Measurements from ENCODE around the gene ADRB2. TPM values are rescaled to one million over a fixed set of nuclear protein-coding genes. Genes with fewer than 3 reads are reported as not detected.

The ADRB2 gene
- total RNA-seq, 1 experiment from 2014 or later, result 1.0 TPM

GRCh38 chr5:148829248-148829594 lies 2.8 kb downstream of the ADRB2 start:
- POLR2A ChIA-PET, result no interaction called here
- ATAC-seq (no peak), DNase-seq (ENCODE audit: low read depth, low spot score) (no peak)
- Histone ChIP-seq H3K4me3 (ENCODE audit: low read depth in 2 of 2, low read length in 2 of 2) (peak overlapping the region; percentile 56 to 86; a peak in 3 of 4 replicates), H3K36me3 (ENCODE audit: control insufficient read depth, insufficient read depth, low read length) (no peaks in the 10 kb centered on the region), H3K4me1 (ENCODE audit: control insufficient read depth, insufficient read depth, low read length) (peaks cover 10% of the 10 kb centered on the region; the same call in 1 of the 2 replicates), H3K27ac (ENCODE audit: low read length) (no peak overlapping the region), H3K27me3 (ENCODE audit: control insufficient read depth, insufficient read depth, low read length) (no peaks in the 10 kb centered on the region; the same call in 1 of the 2 replicates), H3K9me3 (ENCODE audit: control insufficient read depth, insufficient read depth, low read depth, low read length) (no peaks in the 10 kb centered on the region)
- in situ Hi-C loops (cut with HindIII; ENCODE audit: low pct_unique_long_range_greater_than_20kb, low sequenced_read_pairs) (no loop called here), intact Hi-C loops (cut with micrococcal nuclease; ENCODE audit: unreplicated experiment) (loop anchor here (10.0 kb wide), 3 partner anchors 166 to 286 kb away; no protein-coding TSS in a partner anchor)
- TF ChIP-seq POLR2AphosphoS5 (IDR thresholded peaks at IDR 0.05; ENCODE audit: low read depth, low read length), result no peak
- no peak for TF ChIP-seq TCF7L2 (IDR thresholded peaks at IDR 0.05; ENCODE audit: low read depth, low read length)
- TF ChIP-seq REST (IDR thresholded peaks at IDR 0.05; ENCODE audit: insufficient read depth in 1 of 2, low read depth in 2 of 2, low read length in 1 of 2), result no peak
- TF ChIP-seq, protein P1, sequence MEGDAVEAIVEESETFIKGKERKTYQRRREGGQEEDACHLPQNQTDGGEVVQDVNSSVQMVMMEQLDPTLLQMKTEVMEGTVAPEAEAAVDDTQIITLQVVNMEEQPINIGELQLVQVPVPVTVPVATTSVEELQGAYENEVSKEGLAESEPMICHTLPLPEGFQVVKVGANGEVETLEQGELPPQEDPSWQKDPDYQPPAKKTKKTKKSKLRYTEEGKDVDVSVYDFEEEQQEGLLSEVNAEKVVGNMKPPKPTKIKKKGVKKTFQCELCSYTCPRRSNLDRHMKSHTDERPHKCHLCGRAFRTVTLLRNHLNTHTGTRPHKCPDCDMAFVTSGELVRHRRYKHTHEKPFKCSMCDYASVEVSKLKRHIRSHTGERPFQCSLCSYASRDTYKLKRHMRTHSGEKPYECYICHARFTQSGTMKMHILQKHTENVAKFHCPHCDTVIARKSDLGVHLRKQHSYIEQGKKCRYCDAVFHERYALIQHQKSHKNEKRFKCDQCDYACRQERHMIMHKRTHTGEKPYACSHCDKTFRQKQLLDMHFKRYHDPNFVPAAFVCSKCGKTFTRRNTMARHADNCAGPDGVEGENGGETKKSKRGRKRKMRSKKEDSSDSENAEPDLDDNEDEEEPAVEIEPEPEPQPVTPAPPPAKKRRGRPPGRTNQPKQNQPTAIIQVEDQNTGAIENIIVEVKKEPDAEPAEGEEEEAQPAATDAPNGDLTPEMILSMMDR (IDR thresholded peaks at IDR 0.05), result no peak
- no peak for TF ChIP-seq SIN3A (IDR thresholded peaks at IDR 0.05; ENCODE audit: borderline replicate concordance, insufficient read depth, low read depth, low read length)
- no TSS peak for BruUV-seq (replicated peaks)
- CTCF ChIA-PET, result interaction anchor here (0.6 kb wide), 1 partner anchor 286 kb away, joined by 3 read pairs; no protein-coding TSS in a partner anchor

DNA sequence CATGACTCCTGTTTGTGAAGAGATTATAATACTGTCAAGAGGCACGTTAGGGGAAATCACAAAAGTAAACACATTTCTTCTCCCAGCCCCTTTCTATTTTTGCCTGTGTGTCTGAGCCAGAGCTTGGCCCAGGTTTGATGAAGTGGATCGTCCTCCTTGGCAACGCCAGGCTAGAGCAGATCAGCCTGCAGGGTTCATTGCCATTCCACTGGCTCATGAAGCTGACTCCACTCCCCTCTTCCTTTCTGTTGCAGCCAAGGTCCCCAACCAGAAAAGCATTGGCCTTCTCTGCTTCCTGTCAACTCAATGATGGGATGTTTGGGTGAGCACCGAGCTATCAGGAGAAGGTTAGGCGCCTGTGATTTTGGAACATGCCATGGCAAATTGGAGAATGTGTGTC lies 3.3 kb downstream of the ADRB2 start:
- ChIA-PET CTCF (interaction anchor here (0.7 kb wide), 1 partner anchor 10 kb away, joined by 3 read pairs; no protein-coding TSS in a partner anchor), POLR2A (no interaction called here)
- TF ChIP-seq REST (IDR thresholded peaks at IDR 0.05; ENCODE audit: insufficient read depth in 1 of 2, low read depth in 2 of 2, low read length in 1 of 2), result no peak
- TF ChIP-seq POLR2AphosphoS5 (IDR thresholded peaks at IDR 0.05; ENCODE audit: low read depth, low read length), result no peak
- TF ChIP-seq, protein P1 (IDR thresholded peaks at IDR 0.05), result no peak
- TF ChIP-seq SIN3A (IDR thresholded peaks at IDR 0.05; ENCODE audit: borderline replicate concordance, insufficient read depth, low read depth, low read length), result no peak
- TF ChIP-seq TCF7L2 (IDR thresholded peaks at IDR 0.05; ENCODE audit: low read depth, low read length), result no peak
- DNase-seq (ENCODE audit: low read depth, low spot score), result no peak
- no peaks in the 10 kb centered on the region for H3K36me3 ChIP-seq (ENCODE audit: control insufficient read depth, insufficient read depth, low read length)
- no peak overlapping the region for H3K27ac ChIP-seq (ENCODE audit: low read length)
- no peaks in the 10 kb centered on the region for H3K27me3 ChIP-seq (ENCODE audit: control insufficient read depth, insufficient read depth, low read length)
- H3K9me3 ChIP-seq (ENCODE audit: control insufficient read depth, insufficient read depth, low read depth, low read length), result no peaks in the 10 kb centered on the region
- no TSS peak for BruUV-seq (replicated peaks)
- peaks cover 10% of the 10 kb centered on the region; the same call in 1 of the 2 replicates for H3K4me1 ChIP-seq (ENCODE audit: control insufficient read depth, insufficient read depth, low read length)
- H3K4me3 ChIP-seq (ENCODE audit: low read depth in 2 of 2, low read length in 2 of 2), result no peak overlapping the region
- in situ Hi-C loops (cut with HindIII; ENCODE audit: low pct_unique_long_range_greater_than_20kb, low sequenced_read_pairs), result no loop called here
- intact Hi-C loops (cut with micrococcal nuclease; ENCODE audit: unreplicated experiment), result loop anchor here (10.0 kb wide), 3 partner anchors 165 to 285 kb away; no protein-coding TSS in a partner anchor
- no peak for ATAC-seq

Measured in Panc1 (cell line).